ENCODE measurements around the gene SNRPD3.
A peak's percentile ranks its signal among the peaks of the same experiment; 100 is the strongest.
"Not testable (repeated sequence)": the region's sequence is repeated elsewhere in the genome, so short reads cannot be mapped to it uniquely, and the experiment has no call there.

Gene SNRPD3

DNA sequence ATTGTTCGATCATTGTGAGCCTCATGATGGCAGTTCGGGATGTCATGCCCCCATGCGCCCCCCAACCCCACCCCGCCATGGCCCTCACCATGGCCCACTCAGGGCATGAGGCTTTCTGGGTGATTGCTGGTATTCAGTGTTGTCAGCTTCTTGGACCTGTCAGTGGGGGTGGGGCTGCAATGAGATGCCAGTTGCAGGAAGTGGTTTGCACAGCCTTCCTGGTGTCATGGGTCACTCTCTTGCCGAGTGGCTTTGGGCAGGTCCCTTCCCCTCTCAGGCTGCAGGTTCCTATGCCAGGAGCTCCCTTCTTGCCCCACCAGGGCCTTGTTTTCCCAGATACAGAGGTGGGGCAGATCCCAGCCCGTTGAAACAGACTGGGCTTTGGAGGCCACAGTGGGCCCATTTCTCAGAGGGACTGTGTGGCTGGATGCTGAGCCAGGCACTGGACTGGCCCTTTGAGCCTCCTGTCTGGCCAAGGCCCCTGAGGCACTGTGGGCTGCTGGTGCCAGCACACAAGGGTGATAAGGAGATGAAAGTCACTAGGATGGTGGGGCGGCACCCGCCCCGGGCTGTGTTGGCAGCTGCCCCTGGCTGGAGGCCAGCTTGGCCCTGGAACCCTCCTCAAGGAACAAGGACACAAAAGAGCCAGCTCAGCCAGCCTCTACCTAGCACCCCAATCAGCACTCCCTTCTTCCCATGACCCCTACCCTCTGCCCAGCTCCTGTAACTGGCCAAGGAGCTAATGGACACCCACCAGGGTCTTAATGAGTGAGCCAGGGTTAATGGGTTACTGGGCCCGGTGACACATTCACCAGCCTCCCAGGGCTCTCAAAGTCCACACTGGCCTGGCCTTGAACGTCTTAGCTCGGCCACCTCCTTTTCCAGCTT lies 45.7 kb downstream of the SNRPD3 start:
- H3K27ac ChIP-seq, result peak overlapping the region; percentile 71
- no peak for TF ChIP-seq ZFX (IDR thresholded peaks at IDR 0.05; ENCODE audit: borderline replicate concordance)
- TF ChIP-seq, protein P1, sequence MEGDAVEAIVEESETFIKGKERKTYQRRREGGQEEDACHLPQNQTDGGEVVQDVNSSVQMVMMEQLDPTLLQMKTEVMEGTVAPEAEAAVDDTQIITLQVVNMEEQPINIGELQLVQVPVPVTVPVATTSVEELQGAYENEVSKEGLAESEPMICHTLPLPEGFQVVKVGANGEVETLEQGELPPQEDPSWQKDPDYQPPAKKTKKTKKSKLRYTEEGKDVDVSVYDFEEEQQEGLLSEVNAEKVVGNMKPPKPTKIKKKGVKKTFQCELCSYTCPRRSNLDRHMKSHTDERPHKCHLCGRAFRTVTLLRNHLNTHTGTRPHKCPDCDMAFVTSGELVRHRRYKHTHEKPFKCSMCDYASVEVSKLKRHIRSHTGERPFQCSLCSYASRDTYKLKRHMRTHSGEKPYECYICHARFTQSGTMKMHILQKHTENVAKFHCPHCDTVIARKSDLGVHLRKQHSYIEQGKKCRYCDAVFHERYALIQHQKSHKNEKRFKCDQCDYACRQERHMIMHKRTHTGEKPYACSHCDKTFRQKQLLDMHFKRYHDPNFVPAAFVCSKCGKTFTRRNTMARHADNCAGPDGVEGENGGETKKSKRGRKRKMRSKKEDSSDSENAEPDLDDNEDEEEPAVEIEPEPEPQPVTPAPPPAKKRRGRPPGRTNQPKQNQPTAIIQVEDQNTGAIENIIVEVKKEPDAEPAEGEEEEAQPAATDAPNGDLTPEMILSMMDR (IDR thresholded peaks at IDR 0.05), result no peak

DNA sequence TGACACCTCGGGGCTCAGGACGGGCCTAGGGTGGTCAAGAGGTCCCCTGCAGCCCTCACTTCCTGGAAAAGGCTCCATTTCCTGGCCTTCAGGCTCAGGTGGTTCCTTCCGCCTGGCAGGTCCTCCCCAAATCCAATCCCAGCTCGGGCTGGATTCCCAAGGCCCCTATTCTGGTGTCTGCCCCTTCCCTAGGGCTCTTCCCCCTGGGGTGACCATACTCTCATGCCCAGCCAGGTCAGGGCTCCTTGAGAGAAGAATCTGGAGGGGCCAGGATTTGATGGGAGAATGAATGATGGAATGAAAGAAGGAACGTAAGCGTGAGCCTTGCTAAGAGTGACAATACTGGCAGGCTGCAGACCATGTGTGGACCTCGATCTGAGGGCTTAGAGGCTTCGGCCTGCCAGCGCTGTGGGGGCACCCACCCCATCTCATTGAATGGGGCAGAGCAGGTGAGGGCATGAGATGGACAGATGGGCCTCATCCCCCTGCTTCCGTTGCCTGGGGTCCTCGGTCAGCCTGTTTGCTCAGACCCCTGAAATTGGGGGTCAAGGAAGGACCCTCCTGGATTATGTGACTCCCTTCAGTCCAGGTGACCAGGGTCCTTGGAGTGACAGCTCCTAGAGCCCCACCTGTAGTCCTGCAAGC lies 46.4 kb downstream of the SNRPD3 start:
- peak overlapping the region; percentile 71 for H3K27ac ChIP-seq

DNA sequence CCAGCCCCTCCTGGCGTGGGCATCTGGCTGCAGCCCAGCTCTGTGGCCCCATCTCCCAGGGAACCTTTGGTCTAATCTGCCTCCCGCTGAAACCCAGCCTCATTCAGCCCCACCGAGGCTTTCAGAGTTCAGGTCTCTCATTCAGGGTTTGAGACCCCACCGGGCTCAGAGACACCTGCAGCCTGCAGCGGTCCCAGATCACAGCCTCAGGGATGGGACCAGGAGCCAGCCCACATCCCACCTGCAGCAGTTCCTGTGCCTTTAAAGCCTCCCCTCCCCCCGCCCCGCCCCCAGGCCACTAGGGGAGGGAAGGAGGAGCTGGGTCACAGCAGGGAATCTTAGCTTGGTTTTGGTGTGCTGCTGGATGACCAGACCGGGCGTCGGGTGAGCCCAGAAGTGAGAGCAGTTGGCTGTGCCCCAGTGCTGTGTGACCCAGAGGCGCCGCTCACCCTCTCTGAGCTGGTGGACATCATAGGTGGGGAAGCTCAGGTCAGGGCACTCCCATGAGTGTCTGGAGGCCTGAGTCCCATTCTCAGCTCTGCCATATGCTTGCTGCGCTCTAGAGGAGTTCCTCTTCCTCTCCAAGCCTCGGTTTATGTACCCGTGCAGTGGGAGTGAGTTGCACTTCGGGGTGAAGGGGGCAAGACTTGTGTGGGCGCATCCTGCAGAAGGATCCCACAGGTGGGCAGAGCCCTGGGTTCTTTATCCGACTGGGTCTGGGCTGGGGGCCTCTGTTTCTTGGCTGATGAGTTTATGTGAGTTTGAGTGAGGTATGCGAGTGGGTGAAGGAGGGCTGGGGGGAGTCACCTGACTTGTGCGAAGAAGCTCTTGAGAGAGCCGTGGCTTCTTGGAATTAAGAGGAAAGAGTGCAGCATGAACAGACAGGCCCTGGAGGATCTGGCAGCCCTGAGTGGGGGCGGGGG lies 47.3 kb downstream of the SNRPD3 start, which contains the start of gene GGT1:
TSS of gene GGT1 (plus strand) at position 347 of the 923 bp plus-strand sequence. CDS start 7,889 bp downstream, outside the sequence.
- peak within 1 kb of the TSS; percentile 71 for H3K27ac ChIP-seq

DNA sequence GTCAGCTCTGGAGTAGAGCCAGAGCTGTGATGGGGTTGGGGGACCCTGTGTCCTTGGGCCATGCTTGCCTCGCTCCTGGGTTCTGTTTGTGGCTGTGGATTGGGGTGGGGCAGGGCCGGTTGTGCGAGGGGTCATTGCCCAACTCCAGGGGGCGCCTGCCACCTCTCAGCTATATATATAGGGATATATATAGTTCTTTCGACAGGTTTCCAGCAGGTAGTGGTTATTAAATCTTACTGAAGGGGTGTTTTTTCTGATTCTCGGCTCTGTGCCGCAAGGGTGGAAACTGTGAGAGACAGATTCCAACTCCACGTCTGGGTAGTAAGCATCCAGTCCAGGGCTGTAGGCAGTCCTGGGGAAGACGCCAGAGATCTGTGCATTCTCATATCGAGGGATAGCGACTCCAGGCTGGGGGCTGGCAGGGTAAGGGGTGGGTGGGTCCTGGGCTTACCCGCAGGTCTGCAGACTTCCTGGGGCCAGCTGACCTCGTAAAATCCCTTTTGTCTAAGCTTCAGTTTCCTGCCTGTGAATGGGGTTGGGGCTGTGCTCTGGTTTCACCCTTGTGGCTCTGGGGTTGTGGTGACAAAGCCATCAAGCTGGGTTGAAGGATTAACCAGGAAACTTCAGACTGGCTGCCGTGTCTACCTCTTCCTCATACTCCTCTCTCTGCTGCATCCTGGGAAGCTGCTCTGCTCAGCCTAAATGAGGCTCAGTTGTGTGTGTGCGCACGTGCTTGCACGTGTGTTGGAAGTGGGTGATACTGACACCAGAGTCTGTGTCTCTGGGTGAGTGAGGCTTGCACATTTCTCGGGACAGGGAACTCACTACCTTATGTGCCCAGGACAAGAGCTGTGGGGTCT lies 48.2 kb downstream of the SNRPD3 start:
- TF ChIP-seq, protein P1 (IDR thresholded peaks at IDR 0.05), result peak; percentile 60
- peak overlapping the region; percentile 71 for H3K27ac ChIP-seq

DNA sequence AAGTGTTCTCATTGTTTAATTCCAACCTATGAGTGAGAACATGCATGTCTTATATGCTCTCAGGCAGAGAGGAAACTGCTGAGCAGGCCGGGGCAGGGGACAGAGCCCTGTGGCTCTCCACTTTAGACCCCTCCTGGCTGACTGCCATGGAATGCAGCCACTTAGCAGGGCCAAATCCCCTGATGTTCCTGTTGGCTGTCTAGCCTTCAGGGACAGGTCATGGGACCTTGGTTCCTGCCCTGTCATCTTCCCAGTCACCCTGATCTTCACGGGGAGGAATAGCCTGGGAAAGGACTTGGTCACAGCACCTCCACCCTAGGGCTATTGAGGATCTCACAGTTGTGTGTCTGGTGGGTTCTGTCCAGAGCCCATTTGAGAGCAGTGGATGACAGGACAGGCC lies 50.5 kb downstream of the SNRPD3 start:
- not testable (repeated sequence) for H3K27ac ChIP-seq

DNA sequence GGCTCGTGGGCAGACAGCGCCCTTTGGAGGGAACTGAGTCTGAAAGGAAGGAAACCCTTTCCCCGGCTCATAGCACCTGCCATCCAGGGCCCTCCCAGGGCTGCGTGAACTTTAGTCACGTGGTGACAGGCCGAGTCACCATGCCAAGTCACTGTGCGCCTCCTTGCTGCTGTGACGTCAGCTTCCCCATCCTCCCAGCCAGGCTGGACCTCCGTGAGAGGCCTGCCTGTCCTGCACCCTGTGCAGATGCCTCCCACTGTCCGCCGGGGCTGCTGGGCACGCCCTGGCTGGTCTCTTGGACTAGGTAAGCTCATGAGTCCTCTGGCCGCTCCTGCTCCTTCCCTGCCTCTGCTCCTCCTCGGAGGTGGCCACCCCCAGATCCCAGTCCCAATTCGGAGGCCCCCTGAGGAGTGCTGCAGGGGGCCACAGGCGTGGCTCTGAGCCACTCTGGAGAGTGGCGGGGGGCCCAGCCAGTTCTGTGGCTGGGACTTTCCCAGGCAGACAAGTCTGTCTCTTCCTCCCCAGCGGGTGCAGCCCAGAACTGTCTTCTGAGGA lies 51.7 kb downstream of the SNRPD3 start:
- H3K27ac ChIP-seq, result not testable (repeated sequence)

DNA sequence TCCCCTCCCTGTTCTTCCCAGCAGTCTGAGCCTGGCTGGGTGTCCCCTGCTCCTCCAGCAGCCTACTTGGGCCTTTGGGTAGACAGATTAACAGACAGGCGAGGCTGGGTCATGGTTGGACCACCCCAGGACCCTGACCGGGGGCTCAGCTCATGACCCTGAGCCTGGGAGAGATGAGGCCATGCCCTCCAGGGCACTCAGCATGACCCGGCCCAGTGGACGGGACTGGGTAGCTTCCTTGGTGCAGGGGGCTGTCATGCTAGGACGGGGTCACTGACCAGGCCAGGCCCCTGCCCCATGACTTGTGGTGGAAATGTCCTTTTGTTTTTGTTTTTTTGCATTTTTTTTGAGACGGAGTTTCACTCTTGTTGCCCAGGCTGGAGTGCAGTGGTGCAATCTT lies 52.5 kb downstream of the SNRPD3 start:
- H3K27ac ChIP-seq, result not testable (repeated sequence)

DNA sequence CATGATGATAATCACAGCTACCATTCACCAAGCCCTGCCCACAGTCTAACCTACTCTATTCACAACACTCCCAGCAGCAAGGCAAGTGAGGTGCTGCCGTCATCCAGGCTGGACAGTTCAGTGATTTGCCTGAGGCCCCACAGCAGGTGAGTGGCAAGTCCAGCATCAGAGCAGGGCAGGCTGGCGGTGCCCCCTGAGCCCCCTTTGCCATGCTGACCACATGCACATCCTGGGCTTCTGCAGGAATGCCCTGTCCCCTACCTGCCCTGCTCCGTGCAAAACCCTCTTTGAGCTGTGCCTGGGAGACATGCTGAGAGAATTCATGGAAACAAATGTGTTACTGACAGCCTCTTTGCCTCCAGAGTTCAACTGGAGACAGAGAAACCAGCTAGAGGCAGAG lies 54.1 kb downstream of the SNRPD3 start:
- H3K27ac ChIP-seq, result not testable (repeated sequence)

DNA sequence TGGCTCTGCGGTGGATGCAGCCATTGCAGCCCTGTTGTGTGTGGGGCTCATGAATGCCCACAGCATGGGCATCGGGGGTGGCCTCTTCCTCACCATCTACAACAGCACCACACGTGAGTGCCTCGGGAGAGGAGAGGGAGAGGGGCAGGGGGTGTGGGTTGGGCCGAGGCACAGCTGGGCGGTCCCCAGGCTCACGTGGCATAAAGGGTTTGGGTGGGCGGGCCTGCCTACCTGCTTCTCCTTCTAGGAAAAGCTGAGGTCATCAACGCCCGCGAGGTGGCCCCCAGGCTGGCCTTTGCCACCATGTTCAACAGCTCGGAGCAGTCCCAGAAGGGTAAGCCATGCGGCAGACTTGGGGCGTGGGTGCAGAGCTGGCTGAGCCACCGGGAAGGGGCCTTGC lies 59.0 kb downstream of the SNRPD3 start:
- H3K27ac ChIP-seq, result not testable (repeated sequence)

DNA sequence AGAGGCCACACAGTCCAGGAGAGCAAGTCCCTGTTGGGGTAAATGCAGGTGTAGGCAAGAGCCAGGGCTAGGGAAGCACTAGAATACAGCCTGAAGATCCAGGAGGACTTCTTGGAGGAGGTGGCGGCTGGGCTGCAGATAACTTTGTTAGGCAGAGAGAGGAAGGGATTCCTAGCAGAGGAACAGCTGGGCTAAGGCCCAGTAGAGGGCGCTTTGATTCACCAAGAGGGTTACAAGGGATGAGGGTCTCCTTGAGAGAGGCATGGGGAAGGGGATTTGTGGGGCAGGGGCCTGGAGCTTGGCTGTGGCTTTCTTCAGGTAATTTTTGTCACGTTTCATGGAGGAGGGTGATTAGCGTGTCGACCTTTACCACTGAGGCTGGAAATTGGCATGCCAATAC lies 65.4 kb downstream of the SNRPD3 start:
- H3K27ac ChIP-seq, result not testable (repeated sequence)
- TF ChIP-seq, protein P1 (IDR thresholded peaks at IDR 0.05), result 0 out of 2 replicates have a peak, but pooled peaks have one; percentile 8

DNA sequence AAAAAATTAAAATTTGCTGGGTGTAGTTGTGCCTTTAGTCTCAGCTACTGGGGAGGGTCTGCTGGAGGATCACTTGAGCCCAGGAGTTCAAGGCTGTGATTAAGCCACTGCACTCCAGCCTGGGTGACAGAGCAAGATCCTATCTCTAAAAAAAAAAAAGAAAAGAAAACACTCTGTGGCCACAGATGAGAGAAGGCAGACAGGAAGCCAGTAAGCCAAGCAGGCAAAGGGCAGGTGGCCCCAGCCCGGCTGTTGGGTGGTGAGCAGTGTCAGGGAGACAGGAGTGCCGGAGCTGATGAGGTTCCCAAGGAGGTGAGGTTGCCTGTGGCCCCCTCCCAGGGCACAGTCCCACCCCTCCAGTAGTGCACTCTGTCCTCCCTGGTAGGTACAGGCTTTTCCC lies 66.8 kb downstream of the SNRPD3 start:
- H3K27ac ChIP-seq, result not testable (repeated sequence)

Data from 22Rv1 (cell line).